Measurements from ENCODE around the gene ZNF318.
"Not testable (repeated sequence)": the region's sequence is repeated elsewhere in the genome, so short reads cannot be mapped to it uniquely, and the experiment has no call there.

Gene ZNF318

GRCh38 chr6:43367245-43367984 is 2.0 kb downstream of the ZNF318 start:
- peaks cover 13% of the 10 kb centered on the region for H3K4me1 ChIP-seq (ENCODE audit: control insufficient read depth, insufficient read depth, low read length, poor library complexity, severe bottlenecking)
- peak overlapping the region; percentile 69 for H3K4me3 ChIP-seq (ENCODE audit: extremely low read depth, insufficient read depth, low read length, poor library complexity, severe bottlenecking)
- H3K27ac ChIP-seq (ENCODE audit: low read depth, low read length, severe bottlenecking) = no peak overlapping the region
- H3K9me3 ChIP-seq (ENCODE audit: control insufficient read depth, low read length) = no peaks in the 10 kb centered on the region
- peaks cover 30% of the 10 kb centered on the region for H3K36me3 ChIP-seq (ENCODE audit: control insufficient read depth, insufficient read depth, low read length)
- 91 to 92% methylated on average over 5 to 7 of the region's 9 CpGs for WGBS, 2 experiments (ENCODE audit: insufficient coverage in 2 of 2)

GRCh38 chr6:43361269-43361668 is 8.2 kb downstream of the ZNF318 start:
- H3K4me3 ChIP-seq (ENCODE audit: extremely low read depth, insufficient read depth, low read length, poor library complexity, severe bottlenecking) = no peak overlapping the region
- peaks cover 11% of the 10 kb centered on the region for H3K4me1 ChIP-seq (ENCODE audit: control insufficient read depth, insufficient read depth, low read length, poor library complexity, severe bottlenecking)
- peaks cover 75% of the 10 kb centered on the region for H3K36me3 ChIP-seq (ENCODE audit: control insufficient read depth, insufficient read depth, low read length)
- H3K27ac ChIP-seq (ENCODE audit: low read depth, low read length, severe bottlenecking) = no peak overlapping the region
- H3K9me3 ChIP-seq (ENCODE audit: control insufficient read depth, low read length) = no peaks in the 10 kb centered on the region
- 40% methylated on average over 1 of the region's 2 CpGs; no CpG with 5 or more reads in 1 of the 2 experiments for WGBS, 2 experiments (ENCODE audit: insufficient coverage in 2 of 2)

GRCh38 chr6:43359831-43360230 is 9.6 kb downstream of the ZNF318 start:
- H3K36me3 ChIP-seq (ENCODE audit: control insufficient read depth, insufficient read depth, low read length) = peaks cover 82% of the 10 kb centered on the region

GRCh38 chr6:43359381-43359780 is 10.1 kb downstream of the ZNF318 start:
- Histone ChIP-seq H3K27ac (ENCODE audit: low read depth, low read length, severe bottlenecking) (no peak overlapping the region), H3K9me3 (ENCODE audit: control insufficient read depth, low read length) (no peaks in the 10 kb centered on the region), H3K4me3 (ENCODE audit: extremely low read depth, insufficient read depth, low read length, poor library complexity, severe bottlenecking) (no peak overlapping the region), H3K4me1 (ENCODE audit: control insufficient read depth, insufficient read depth, low read length, poor library complexity, severe bottlenecking) (peaks cover 17% of the 10 kb centered on the region), H3K36me3 (ENCODE audit: control insufficient read depth, insufficient read depth, low read length) (peaks cover 85% of the 10 kb centered on the region)

More at GRCh38 chr6:43359831-43360230, 9.6 kb downstream of the ZNF318 start:
- Histone ChIP-seq H3K4me1 (ENCODE audit: control insufficient read depth, insufficient read depth, low read length, poor library complexity, severe bottlenecking) (peaks cover 17% of the 10 kb centered on the region), H3K4me3 (ENCODE audit: extremely low read depth, insufficient read depth, low read length, poor library complexity, severe bottlenecking) (no peak overlapping the region), H3K9me3 (ENCODE audit: control insufficient read depth, low read length) (no peaks in the 10 kb centered on the region), H3K27ac (ENCODE audit: low read depth, low read length, severe bottlenecking) (no peak overlapping the region)
- WGBS, 2 experiments (ENCODE audit: insufficient coverage in 2 of 2) = 100% methylated on average over 1 of the region's 1 CpG; no CpG with 5 or more reads in 1 of the 2 experiments

- H3K9me3 ChIP-seq (ENCODE audit: control insufficient read depth, low read length) = no peaks in the 10 kb centered on the region
- WGBS, 2 experiments (ENCODE audit: insufficient coverage in 2 of 2) = 77% methylated on average over 2 of the region's 2 CpGs; no CpG with 5 or more reads in 1 of the 2 experiments
- peaks cover 17% of the 10 kb centered on the region for H3K4me1 ChIP-seq (ENCODE audit: control insufficient read depth, insufficient read depth, low read length, poor library complexity, severe bottlenecking)
- H3K4me3 ChIP-seq (ENCODE audit: extremely low read depth, insufficient read depth, low read length, poor library complexity, severe bottlenecking) = no peak overlapping the region
- H3K36me3 ChIP-seq (ENCODE audit: control insufficient read depth, insufficient read depth, low read length) = peaks cover 73% of the 10 kb centered on the region
- peak overlapping the region; percentile 60 for H3K27ac ChIP-seq (ENCODE audit: low read depth, low read length, severe bottlenecking)
Observed at GRCh38 chr6:43355862-43356590, 13.4 kb downstream of the ZNF318 start.

GRCh38 chr6:43351951-43352350 is 17.5 kb downstream of the ZNF318 start:
- peaks cover 78% of the 10 kb centered on the region for H3K36me3 ChIP-seq (ENCODE audit: control insufficient read depth, insufficient read depth, low read length)
- H3K27ac ChIP-seq (ENCODE audit: low read depth, low read length, severe bottlenecking); H3K9me3 ChIP-seq (ENCODE audit: control insufficient read depth, low read length); H3K4me3 ChIP-seq (ENCODE audit: extremely low read depth, insufficient read depth, low read length, poor library complexity, severe bottlenecking): not testable (repeated sequence)
- WGBS, 2 experiments (ENCODE audit: insufficient coverage in 2 of 2) = 93 to 100% methylated on average over 3 of the region's 5 CpGs
- H3K4me1 ChIP-seq (ENCODE audit: control insufficient read depth, insufficient read depth, low read length, poor library complexity, severe bottlenecking) = peaks cover 13% of the 10 kb centered on the region

GRCh38 chr6:43347444-43347843 is 22.0 kb downstream of the ZNF318 start:
- Histone ChIP-seq H3K4me1 (ENCODE audit: control insufficient read depth, insufficient read depth, low read length, poor library complexity, severe bottlenecking) (no peaks in the 10 kb centered on the region), H3K36me3 (ENCODE audit: control insufficient read depth, insufficient read depth, low read length) (peaks cover 76% of the 10 kb centered on the region), H3K27ac (ENCODE audit: low read depth, low read length, severe bottlenecking) (no peak overlapping the region), H3K9me3 (ENCODE audit: control insufficient read depth, low read length) (no peaks in the 10 kb centered on the region), H3K4me3 (ENCODE audit: extremely low read depth, insufficient read depth, low read length, poor library complexity, severe bottlenecking) (no peak overlapping the region)
- WGBS, 2 experiments (ENCODE audit: insufficient coverage in 2 of 2) = 82 to 96% methylated on average over 2 to 3 of the region's 3 CpGs

GRCh38 chr6:43347021-43347420 is 22.4 kb downstream of the ZNF318 start:
- Histone ChIP-seq H3K4me1 (ENCODE audit: control insufficient read depth, insufficient read depth, low read length, poor library complexity, severe bottlenecking) (no peaks in the 10 kb centered on the region), H3K9me3 (ENCODE audit: control insufficient read depth, low read length) (no peaks in the 10 kb centered on the region), H3K4me3 (ENCODE audit: extremely low read depth, insufficient read depth, low read length, poor library complexity, severe bottlenecking) (no peak overlapping the region), H3K36me3 (ENCODE audit: control insufficient read depth, insufficient read depth, low read length) (peaks cover 76% of the 10 kb centered on the region), H3K27ac (ENCODE audit: low read depth, low read length, severe bottlenecking) (no peak overlapping the region)
- 93 to 99% methylated on average over 2 to 3 of the region's 3 CpGs for WGBS, 2 experiments (ENCODE audit: insufficient coverage in 2 of 2)

- H3K27ac ChIP-seq (ENCODE audit: low read depth, low read length, severe bottlenecking); H3K4me3 ChIP-seq (ENCODE audit: extremely low read depth, insufficient read depth, low read length, poor library complexity, severe bottlenecking); H3K9me3 ChIP-seq (ENCODE audit: control insufficient read depth, low read length); H3K4me1 ChIP-seq (ENCODE audit: control insufficient read depth, insufficient read depth, low read length, poor library complexity, severe bottlenecking): not testable (repeated sequence)
- WGBS, 2 experiments (ENCODE audit: insufficient coverage in 2 of 2) = 96 to 100% methylated on average over 6 to 7 of the region's 11 CpGs
- peaks cover 83% of the 10 kb centered on the region for H3K36me3 ChIP-seq (ENCODE audit: control insufficient read depth, insufficient read depth, low read length)
Observed at GRCh38 chr6:43346243-43346642, 23.2 kb downstream of the ZNF318 start.

- WGBS, 2 experiments (ENCODE audit: insufficient coverage in 2 of 2) = 80 to 93% methylated on average over 1 to 3 of the region's 4 CpGs
- no peaks in the 10 kb centered on the region for H3K9me3 ChIP-seq (ENCODE audit: control insufficient read depth, low read length)
- no peak overlapping the region for H3K27ac ChIP-seq (ENCODE audit: low read depth, low read length, severe bottlenecking)
- no peaks in the 10 kb centered on the region for H3K4me1 ChIP-seq (ENCODE audit: control insufficient read depth, insufficient read depth, low read length, poor library complexity, severe bottlenecking)
- H3K36me3 ChIP-seq (ENCODE audit: control insufficient read depth, insufficient read depth, low read length) = peaks cover 66% of the 10 kb centered on the region
- no peak overlapping the region for H3K4me3 ChIP-seq (ENCODE audit: extremely low read depth, insufficient read depth, low read length, poor library complexity, severe bottlenecking)
Observed at GRCh38 chr6:43339168-43339567, 30.3 kb downstream of the ZNF318 start.

- H3K27ac ChIP-seq (ENCODE audit: low read depth, low read length, severe bottlenecking) = no peak overlapping the region
- no peak overlapping the region for H3K4me3 ChIP-seq (ENCODE audit: extremely low read depth, insufficient read depth, low read length, poor library complexity, severe bottlenecking)
- H3K4me1 ChIP-seq (ENCODE audit: control insufficient read depth, insufficient read depth, low read length, poor library complexity, severe bottlenecking) = no peaks in the 10 kb centered on the region
- peaks cover 63% of the 10 kb centered on the region for H3K36me3 ChIP-seq (ENCODE audit: control insufficient read depth, insufficient read depth, low read length)
- no peaks in the 10 kb centered on the region for H3K9me3 ChIP-seq (ENCODE audit: control insufficient read depth, low read length)
Observed at GRCh38 chr6:43338243-43338642, 31.2 kb downstream of the ZNF318 start.

All from mesodermal cell (in vitro differentiated cells).